GM12892 (cell line): ENCODE measurements around the gene TCIRG1.

Source experiments
- POLR2A ChIP-seq: IDR thresholded peaks from 2 replicates; pipeline ENCODE4 v1.6.1; 2011; ENCODE audit warnings: low read depth, low read length, control low read depth
- POLR2AphosphoS5 ChIP-seq: IDR thresholded peaks from 2 replicates; pipeline ENCODE4 v1.6.1; 2011; ENCODE audit warnings: low read depth, low read length, control low read depth

DNA sequence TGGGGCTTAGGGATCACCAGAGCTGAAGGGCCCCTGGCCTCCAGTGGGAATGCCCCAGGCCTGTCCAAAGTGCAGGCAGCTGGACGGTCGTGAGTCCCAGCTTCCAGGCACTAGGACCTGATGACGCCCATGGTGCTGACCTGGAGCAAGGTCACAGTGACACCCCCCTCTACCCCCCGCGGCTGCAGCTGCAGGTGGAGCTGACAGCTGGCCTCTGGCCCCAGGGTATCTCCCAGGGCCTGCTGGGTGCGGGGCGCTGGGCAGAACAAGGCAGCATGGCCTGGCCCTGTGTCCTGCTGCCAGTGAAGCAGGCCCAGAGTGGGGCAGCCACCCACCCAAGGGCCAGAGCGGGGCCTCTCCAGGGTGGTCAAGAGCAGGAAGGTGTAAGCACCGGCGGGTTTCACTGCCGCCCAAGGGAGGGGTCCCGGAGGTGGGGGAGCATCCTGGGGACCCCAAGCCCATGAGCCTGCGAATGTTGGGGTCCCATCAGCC lies 553 bp upstream of the TCIRG1 start:
- TF ChIP-seq POLR2A = no peak
- no peak for TF ChIP-seq POLR2AphosphoS5
